Measurements from ENCODE around the gene NSUN5.
"Not testable (repeated sequence)": the region's sequence is repeated elsewhere in the genome, so short reads cannot be mapped to it uniquely, and the experiment has no call there.

DNA sequence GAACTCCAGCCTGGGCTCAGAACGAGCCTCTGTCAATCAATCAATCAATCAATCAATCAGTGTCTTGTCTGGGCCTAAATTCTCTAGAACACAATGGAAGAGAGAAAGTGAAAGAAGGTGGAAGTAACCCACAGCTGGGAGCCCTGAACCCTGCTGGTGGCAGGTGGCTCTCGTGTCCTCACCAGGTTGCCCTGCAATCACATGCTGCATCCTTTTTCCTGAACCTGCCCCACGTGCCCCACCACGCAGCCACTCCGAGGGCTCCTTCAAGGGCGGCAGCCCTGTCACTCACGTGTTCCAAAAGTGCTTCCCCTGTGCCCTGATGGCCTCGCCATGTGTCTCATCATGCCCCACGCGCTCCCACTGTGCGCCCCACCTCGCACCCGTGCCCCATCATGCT is 18.8 kb upstream of the NSUN5 start:
- TF ChIP-seq POLR2AphosphoS5, POLR2A, EP300 (IDR thresholded peaks at IDR 0.05): not testable (repeated sequence)
- TF ChIP-seq, protein P1, sequence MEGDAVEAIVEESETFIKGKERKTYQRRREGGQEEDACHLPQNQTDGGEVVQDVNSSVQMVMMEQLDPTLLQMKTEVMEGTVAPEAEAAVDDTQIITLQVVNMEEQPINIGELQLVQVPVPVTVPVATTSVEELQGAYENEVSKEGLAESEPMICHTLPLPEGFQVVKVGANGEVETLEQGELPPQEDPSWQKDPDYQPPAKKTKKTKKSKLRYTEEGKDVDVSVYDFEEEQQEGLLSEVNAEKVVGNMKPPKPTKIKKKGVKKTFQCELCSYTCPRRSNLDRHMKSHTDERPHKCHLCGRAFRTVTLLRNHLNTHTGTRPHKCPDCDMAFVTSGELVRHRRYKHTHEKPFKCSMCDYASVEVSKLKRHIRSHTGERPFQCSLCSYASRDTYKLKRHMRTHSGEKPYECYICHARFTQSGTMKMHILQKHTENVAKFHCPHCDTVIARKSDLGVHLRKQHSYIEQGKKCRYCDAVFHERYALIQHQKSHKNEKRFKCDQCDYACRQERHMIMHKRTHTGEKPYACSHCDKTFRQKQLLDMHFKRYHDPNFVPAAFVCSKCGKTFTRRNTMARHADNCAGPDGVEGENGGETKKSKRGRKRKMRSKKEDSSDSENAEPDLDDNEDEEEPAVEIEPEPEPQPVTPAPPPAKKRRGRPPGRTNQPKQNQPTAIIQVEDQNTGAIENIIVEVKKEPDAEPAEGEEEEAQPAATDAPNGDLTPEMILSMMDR (IDR thresholded peaks at IDR 0.05), result not testable (repeated sequence)
